Panc1 (cell line): Measurements from ENCODE around the gene PRKG1. TPM values are rescaled to one million over a fixed set of nuclear protein-coding genes. Genes with fewer than 3 reads are reported as not detected.

Source experiments
- ATAC-seq: fragments of 200-7000 bp; cut with Tn5 transposase; 2 replicates; pipeline ENCODE4 v1.9.1; 2020; ENCODE audit warnings: mild to moderate bottlenecking, moderate library complexity
- BruUV-seq: library from RNA; stranded (reverse); fragments of 400-500 nt; replicated peaks from 2 replicates; lab custom pipeline; 2021; lab: Mats Ljungman, UMichigan
- CTCF ChIA-PET: fragments of 300-600 bp; sonication (Branson Sonifier 250); formaldehyde crosslinking; loops from one replicate; lab custom pipeline; 2022; ENCODE audit warnings: antibody characterized with exemption; lab: Charles Lee
- POLR2A ChIA-PET: fragments of 300-600 bp; sonication (Branson Sonifier 250); formaldehyde crosslinking; loops from one replicate; lab custom pipeline; 2022; ENCODE audit warnings: antibody characterized with exemption; lab: Charles Lee
- DNase-seq: peaks from one replicate; pipeline ENCODE4 v3.0.0-alpha.2; 2010; ENCODE audit warnings: low read depth, low spot score
- H3K27ac ChIP-seq: 2 replicates; pipeline ENCODE4 v1.5.1; 2011; ENCODE audit warnings: mild to moderate bottlenecking, low read length, inconsistent platforms
- H3K27me3 ChIP-seq: fragments of 200-500 bp; sonication (Bioruptor generic); 2 replicates; pipeline ENCODE4 v1.6.0; 2014; ENCODE audit warnings: low read length, inconsistent platforms; ENCODE audit not compliant: control insufficient read depth, insufficient read depth
- H3K36me3 ChIP-seq: fragments of 200-500 bp; sonication (Bioruptor generic); 2 replicates; pipeline ENCODE4 v1.5.1; 2014; ENCODE audit warnings: inconsistent platforms, mild to moderate bottlenecking, low read length, moderate library complexity; ENCODE audit not compliant: control insufficient read depth, insufficient read depth
- H3K4me1 ChIP-seq: 2 replicates; pipeline ENCODE4 v1.5.1; 2011; ENCODE audit warnings: inconsistent platforms, mild to moderate bottlenecking, low read length, moderate library complexity; ENCODE audit not compliant: control insufficient read depth, insufficient read depth
- H3K4me3 ChIP-seq, 2 experiments: 2 replicates each; pipeline ENCODE4 v1.5.1; 2011 to 2012; ENCODE audit warnings: low read depth in 2 of 2, low read length in 2 of 2, mild to moderate bottlenecking in 2 of 2, inconsistent platforms in 1 of 2, moderate library complexity in 1 of 2
- H3K9me3 ChIP-seq: fragments of 200-500 bp; sonication (Bioruptor generic); 2 replicates; pipeline ENCODE4 v1.5.1; 2014; ENCODE audit warnings: low read depth, mild to moderate bottlenecking, inconsistent platforms, low read length, moderate library complexity; ENCODE audit not compliant: control insufficient read depth, insufficient read depth
- CTCF ChIP-seq: fragments of 450-650 bp; IDR thresholded peaks from 2 replicates; pipeline ENCODE4 v1.5.1; 2017; ENCODE audit warnings: mild to moderate bottlenecking
- POLR2AphosphoS5 ChIP-seq: IDR thresholded peaks from 2 replicates; pipeline ENCODE4 v1.6.1; 2012; ENCODE audit warnings: mild to moderate bottlenecking, low read depth, low read length, moderate library complexity
- REST ChIP-seq, 2 experiments: IDR thresholded peaks; 2 replicates each; pipeline ENCODE4 v1.6.1; 2011 to 2012; ENCODE audit warnings: low read depth in 2 of 2, control low read depth in 1 of 2, low read length in 1 of 2, mild to moderate bottlenecking in 1 of 2, moderate library complexity in 1 of 2; ENCODE audit not compliant: insufficient read depth in 1 of 2
- SIN3A ChIP-seq: IDR thresholded peaks from 2 replicates; pipeline ENCODE4 v1.6.1; 2012; ENCODE audit warnings: low read depth, mild to moderate bottlenecking, low read length, moderate library complexity, borderline replicate concordance; ENCODE audit not compliant: insufficient read depth
- TCF7L2 ChIP-seq: IDR thresholded peaks from 2 replicates; pipeline ENCODE4 v1.6.1; 2011; ENCODE audit warnings: mild to moderate bottlenecking, low read depth, low read length, inconsistent platforms
- in situ Hi-C: cut with HindIII; loops from 2 replicates; pipeline ENCODE4 v1.10.0; 2016; ENCODE audit warnings: low sequenced_read_pairs, low pct_unique_long_range_greater_than_20kb
- intact Hi-C: fragments of 100-400 bp; cut with micrococcal nuclease; formaldehyde crosslinking; loops from one replicate; pipeline ENCODE4 v1.10.0; 2022; ENCODE audit not compliant: unreplicated experiment
- total RNA-seq: library from RNA; stranded (reverse); gene quantifications from one replicate; pipeline ENCODE4 v1.2.1, GENCODE V29; 2021; ENCODE audit not compliant: unreplicated experiment

Gene PRKG1
- total RNA-seq, 1 experiment from 2014 or later = 0.92 TPM

- no peak for DNase-seq
Observed at GRCh38 chr10:52029628-52030027, 955.3 kb downstream of the PRKG1 start.

GRCh38 chr10:52030051-52030790, 955.9 kb downstream of the PRKG1 start:
- H3K27ac ChIP-seq = no peak overlapping the region
- in situ Hi-C loops = no loop called here
- ATAC-seq = no peak
- POLR2A ChIA-PET = no interaction called here
- TF ChIP-seq REST (IDR thresholded peaks at IDR 0.05; ENCODE audit: insufficient read depth in 1 of 2, low read depth in 2 of 2, low read length in 1 of 2) = no peak
- H3K36me3 ChIP-seq = no peaks in the 10 kb centered on the region
- intact Hi-C loops = no loop called here
- no peaks in the 10 kb centered on the region for H3K4me1 ChIP-seq
- BruUV-seq = no TSS peak
- H3K4me3 ChIP-seq = no peak overlapping the region
- H3K9me3 ChIP-seq = no peaks in the 10 kb centered on the region
- peaks cover 2% of the 10 kb centered on the region; the same call in 1 of the 2 replicates for H3K27me3 ChIP-seq
- CTCF ChIA-PET = no interaction called here
- no peak for DNase-seq

More at GRCh38 chr10:52029628-52030027, 955.3 kb downstream of the PRKG1 start:
- no TSS peak for BruUV-seq
- H3K9me3 ChIP-seq = no peaks in the 10 kb centered on the region
- in situ Hi-C loops (no loop called here), intact Hi-C loops (no loop called here)
- no peak overlapping the region for H3K27ac ChIP-seq
- peaks cover 2% of the 10 kb centered on the region; the same call in 1 of the 2 replicates for H3K27me3 ChIP-seq
- no peak for ATAC-seq
- no peaks in the 10 kb centered on the region for H3K36me3 ChIP-seq
- ChIA-PET CTCF (no interaction called here), POLR2A (no interaction called here)
- no peaks in the 10 kb centered on the region for H3K4me1 ChIP-seq
- no peak overlapping the region for H3K4me3 ChIP-seq
- no peak for TF ChIP-seq CTCF
- no peak for TF ChIP-seq SIN3A
- TF ChIP-seq TCF7L2 = no peak

GRCh38 chr10:52030975-52031374, 956.7 kb downstream of the PRKG1 start:
- TF ChIP-seq POLR2AphosphoS5 (no peak), CTCF (no peak), TCF7L2 (no peak), SIN3A (no peak), REST (IDR thresholded peaks at IDR 0.05; ENCODE audit: insufficient read depth in 1 of 2, low read depth in 2 of 2, low read length in 1 of 2) (no peak)
- BruUV-seq = no TSS peak
- H3K36me3 ChIP-seq = no peaks in the 10 kb centered on the region
- in situ Hi-C loops = no loop called here
- no peaks in the 10 kb centered on the region for H3K9me3 ChIP-seq
- ChIA-PET POLR2A (no interaction called here), CTCF (no interaction called here)
- no peaks in the 10 kb centered on the region for H3K4me1 ChIP-seq
- intact Hi-C loops = no loop called here
- no peak overlapping the region for H3K27ac ChIP-seq
- ATAC-seq (no peak), DNase-seq (no peak)
- no peak overlapping the region for H3K4me3 ChIP-seq
- peaks cover 2% of the 10 kb centered on the region; the same call in 1 of the 2 replicates for H3K27me3 ChIP-seq
